HG03159 (cell line): ENCODE measurements around the gene CLEC16A.

Source experiments
- ATAC-seq: cut with Tn5 transposase; IDR thresholded peaks from one replicate; pipeline ENCODE4 v1.9.1; 2021; ENCODE audit warnings: mild to moderate bottlenecking, moderate library complexity; ENCODE audit not compliant: unreplicated experiment

CLEC16A gene, protein sequence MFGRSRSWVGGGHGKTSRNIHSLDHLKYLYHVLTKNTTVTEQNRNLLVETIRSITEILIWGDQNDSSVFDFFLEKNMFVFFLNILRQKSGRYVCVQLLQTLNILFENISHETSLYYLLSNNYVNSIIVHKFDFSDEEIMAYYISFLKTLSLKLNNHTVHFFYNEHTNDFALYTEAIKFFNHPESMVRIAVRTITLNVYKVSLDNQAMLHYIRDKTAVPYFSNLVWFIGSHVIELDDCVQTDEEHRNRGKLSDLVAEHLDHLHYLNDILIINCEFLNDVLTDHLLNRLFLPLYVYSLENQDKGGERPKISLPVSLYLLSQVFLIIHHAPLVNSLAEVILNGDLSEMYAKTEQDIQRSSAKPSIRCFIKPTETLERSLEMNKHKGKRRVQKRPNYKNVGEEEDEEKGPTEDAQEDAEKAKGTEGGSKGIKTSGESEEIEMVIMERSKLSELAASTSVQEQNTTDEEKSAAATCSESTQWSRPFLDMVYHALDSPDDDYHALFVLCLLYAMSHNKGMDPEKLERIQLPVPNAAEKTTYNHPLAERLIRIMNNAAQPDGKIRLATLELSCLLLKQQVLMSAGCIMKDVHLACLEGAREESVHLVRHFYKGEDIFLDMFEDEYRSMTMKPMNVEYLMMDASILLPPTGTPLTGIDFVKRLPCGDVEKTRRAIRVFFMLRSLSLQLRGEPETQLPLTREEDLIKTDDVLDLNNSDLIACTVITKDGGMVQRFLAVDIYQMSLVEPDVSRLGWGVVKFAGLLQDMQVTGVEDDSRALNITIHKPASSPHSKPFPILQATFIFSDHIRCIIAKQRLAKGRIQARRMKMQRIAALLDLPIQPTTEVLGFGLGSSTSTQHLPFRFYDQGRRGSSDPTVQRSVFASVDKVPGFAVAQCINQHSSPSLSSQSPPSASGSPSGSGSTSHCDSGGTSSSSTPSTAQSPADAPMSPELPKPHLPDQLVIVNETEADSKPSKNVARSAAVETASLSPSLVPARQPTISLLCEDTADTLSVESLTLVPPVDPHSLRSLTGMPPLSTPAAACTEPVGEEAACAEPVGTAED

GRCh38 chr16:10944249-10945064, at the start of gene CLEC16A:
TSS of gene CLEC16A (plus strand) at chr16:10944564. CDS start at chr16:10944718, 154 bp downstream.
- ATAC-seq, result peak; percentile 52

DNA sequence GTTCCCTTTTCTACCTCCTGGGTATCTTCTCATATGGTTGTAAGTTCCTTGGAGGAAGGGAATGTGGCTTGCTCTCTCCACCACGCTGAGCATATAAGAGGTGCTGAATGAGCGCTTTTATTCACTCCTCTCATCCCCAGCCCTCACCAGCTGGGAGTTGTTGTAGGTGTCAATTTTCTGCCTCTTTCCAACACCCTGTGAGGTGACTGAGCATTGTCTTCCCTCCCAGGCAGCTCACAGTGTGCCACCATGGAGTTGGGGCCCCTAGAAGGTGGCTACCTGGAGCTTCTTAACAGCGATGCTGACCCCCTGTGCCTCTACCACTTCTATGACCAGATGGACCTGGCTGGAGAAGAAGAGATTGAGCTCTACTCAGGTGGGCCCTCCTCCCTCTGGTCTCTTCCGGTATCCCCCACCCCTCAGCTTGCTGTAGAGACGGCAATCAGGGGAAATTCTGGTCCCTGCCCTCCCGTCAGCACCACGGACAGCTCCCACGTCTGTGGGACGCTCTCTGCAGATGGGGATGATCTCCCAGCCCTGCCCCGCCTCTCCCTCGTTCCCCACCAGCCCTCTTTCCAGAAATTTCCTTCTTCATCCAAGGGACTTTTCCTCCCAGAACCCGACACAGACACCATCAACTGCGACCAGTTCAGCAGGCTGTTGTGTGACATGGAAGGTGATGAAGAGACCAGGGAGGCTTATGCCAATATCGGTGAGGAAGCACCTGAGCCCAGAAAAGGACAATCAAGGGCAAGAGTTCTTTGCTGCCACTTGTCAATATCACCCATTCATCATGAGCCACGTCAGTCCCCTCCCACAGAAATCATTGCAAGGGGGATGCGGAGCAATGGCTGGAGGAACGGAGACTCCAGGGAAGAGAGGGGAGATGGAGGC, 49.1 kb upstream of the CLEC16A start:
- no peak for ATAC-seq

DNA sequence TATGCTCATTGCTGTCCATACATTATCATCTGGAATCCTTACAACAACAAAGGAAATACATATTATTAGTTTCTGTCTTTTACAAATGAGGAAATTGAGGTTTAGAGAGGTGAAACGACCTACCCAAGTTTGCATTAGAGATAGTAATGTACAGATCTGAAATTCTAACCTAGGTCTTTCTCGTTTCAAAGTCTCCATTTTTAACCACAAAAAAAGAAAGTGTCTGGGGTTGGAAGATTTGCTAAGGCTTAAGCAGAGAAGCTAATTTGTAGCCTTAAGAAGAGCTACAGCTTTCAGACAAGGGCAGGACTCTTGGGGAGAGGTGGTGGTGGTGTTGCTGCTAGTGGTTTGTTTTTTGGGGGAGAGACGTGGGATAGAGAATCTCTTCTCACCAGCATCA, 48.2 kb upstream of the CLEC16A start:
- ATAC-seq, result no peak

DNA sequence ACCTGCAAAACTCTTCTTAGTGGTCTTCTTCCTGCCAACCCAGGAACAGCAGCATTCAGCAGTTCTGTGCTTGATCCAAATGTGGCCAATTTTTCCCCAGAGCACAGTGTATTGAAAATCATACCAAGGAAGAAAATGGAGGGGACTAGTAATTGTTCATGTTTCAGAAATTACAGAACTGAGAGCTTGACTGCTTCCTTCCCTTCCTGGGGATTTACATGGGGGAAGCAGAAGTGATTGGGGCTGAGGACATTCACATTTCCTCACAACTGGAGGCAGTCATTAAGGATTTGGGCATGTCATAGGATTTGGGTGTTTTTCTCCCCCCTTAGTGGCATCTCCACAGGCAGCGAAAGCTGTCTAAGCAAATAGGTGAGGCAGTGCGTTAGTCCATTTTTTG, 47.6 kb upstream of the CLEC16A start:
- ATAC-seq, result peak; percentile 9

- ATAC-seq, result peak; percentile 63
Observed at GRCh38 chr16:10897134-10897533, 47.2 kb upstream of the CLEC16A start.

DNA sequence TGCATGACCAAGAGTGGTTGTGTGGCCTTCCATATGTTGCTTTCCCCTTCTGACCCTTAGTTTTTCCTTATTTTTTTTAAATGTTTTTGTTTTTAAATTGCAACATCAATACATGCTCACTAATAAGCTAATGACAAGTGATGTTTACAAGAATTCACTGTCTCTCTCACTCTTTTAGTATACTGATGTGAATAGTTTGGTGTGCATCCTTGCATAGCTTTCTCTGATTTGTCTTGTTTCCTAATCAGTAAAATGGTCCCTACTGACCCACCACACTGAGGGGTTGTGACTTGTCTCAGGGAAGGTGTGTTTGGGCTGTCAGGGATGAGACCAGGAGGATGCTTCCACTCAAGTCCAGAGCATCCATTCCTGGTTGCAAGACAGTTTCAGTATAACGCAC, 41.4 kb upstream of the CLEC16A start:
- no peak for ATAC-seq

DNA sequence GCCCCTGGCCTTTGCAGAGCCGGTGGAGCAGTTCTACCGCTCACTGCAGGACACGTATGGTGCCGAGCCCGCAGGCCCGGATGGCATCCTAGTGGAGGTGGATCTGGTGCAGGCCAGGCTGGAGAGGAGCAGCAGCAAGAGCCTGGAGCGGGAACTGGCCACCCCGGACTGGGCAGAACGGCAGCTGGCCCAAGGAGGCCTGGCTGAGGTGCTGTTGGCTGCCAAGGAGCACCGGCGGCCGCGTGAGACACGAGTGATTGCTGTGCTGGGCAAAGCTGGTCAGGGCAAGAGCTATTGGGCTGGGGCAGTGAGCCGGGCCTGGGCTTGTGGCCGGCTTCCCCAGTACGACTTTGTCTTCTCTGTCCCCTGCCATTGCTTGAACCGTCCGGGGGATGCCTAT, 37.9 kb upstream of the CLEC16A start:
- no peak for ATAC-seq

DNA sequence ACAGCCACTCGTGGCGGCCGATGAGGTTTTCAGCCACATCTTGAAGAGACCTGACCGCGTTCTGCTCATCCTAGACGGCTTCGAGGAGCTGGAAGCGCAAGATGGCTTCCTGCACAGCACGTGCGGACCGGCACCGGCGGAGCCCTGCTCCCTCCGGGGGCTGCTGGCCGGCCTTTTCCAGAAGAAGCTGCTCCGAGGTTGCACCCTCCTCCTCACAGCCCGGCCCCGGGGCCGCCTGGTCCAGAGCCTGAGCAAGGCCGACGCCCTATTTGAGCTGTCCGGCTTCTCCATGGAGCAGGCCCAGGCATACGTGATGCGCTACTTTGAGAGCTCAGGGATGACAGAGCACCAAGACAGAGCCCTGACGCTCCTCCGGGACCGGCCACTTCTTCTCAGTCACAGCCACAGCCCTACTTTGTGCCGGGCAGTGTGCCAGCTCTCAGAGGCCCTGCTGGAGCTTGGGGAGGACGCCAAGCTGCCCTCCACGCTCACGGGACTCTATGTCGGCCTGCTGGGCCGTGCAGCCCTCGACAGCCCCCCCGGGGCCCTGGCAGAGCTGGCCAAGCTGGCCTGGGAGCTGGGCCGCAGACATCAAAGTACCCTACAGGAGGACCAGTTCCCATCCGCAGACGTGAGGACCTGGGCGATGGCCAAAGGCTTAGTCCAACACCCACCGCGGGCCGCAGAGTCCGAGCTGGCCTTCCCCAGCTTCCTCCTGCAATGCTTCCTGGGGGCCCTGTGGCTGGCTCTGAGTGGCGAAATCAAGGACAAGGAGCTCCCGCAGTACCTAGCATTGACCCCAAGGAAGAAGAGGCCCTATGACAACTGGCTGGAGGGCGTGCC, 37.2 kb upstream of the CLEC16A start:
- no peak for ATAC-seq

- ATAC-seq, result no peak
Observed at GRCh38 chr16:10907757-10908045, 36.7 kb upstream of the CLEC16A start.

- no peak for ATAC-seq
Observed at GRCh38 chr16:10911267-10911666, 33.1 kb upstream of the CLEC16A start.

DNA sequence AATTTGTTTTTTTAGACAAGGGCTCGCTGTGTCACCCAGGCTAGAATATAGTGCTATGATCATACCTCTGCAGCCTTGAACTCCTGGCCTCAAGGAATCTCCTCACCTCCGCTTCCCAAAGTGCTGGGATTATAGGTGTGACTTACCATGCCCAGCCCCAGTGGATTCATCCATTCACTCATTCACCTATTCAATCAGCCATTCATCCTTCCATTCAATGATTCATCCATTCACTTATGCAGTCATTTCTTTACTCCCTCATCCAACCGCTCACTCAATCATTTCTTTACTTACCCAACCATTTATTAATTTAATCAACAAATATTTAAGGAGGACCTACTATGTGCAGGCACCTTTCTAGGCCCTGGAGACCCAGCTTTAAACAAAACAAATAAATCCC, 27.8 kb upstream of the CLEC16A start:
- no peak for ATAC-seq

GRCh38 chr16:10918294-10919002, 25.9 kb upstream of the CLEC16A start:
- ATAC-seq, result peak; percentile 52

DNA sequence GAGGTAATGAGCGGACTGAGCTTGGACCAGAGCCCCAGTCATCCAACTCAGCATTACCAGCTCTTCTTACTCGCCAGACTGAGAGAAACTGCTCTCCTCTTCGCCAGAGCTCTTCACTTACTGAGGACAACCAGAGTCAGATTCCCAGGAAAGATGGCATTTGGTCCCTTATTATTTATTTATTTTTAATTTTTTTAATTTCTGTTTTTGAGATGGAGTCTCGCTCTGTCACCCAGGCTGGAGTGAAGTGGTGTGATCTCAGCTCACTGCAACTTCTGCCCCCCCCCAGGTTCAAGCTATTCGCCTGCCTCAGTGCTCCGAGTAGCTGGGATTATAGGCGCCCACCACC, 25.4 kb upstream of the CLEC16A start:
- ATAC-seq, result no peak

DNA sequence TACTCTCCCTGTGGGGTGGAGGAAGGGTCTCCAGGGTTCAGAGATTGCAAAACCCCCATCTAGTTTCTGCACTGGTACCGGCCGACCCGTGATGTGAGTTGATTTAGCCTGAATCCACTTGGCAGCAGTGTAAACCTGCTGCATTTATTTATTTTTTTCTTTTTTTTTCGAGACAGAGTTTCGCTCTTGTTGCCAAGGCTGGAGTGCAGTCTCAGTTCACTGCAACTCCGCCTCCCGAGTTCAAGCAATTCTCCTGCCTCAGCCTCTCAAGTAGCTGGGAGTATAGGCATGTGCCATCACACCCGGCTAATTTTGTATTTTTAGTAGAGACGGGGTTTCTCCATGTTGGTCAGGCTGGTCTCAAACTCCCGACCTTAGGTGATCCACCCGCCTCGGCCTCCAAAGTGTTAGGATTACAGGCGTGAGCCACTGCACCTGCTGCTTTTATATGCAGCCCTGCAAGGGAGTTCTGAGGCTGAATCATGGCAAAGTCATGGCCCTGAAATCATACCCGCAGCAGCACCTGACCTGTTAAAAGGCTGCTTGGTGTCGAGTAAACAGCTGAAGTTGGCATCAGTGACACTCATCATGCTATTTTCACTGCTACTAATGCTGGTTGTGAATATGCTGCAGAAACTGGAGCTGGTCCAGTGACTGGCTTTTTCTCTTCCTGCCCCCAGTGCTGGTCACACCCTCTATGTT, 23.5 kb upstream of the CLEC16A start:
- ATAC-seq, result no peak

GRCh38 chr16:10921536-10922327, 22.6 kb upstream of the CLEC16A start:
- ATAC-seq, result no peak

GRCh38 chr16:10922328-10923145, 21.8 kb upstream of the CLEC16A start:
- no peak for ATAC-seq
